Adipocyte (in vitro differentiated cells): Measurements from ENCODE around the gene CHST11.
A peak's percentile ranks its signal among the peaks of the same experiment; 100 is the strongest.

Experiments used
- DNase-seq: peaks from one replicate; pipeline ENCODE4 v3.0.0-alpha.2; 2015; ENCODE audit warnings: low read depth
- H3K27me3 ChIP-seq: replicated peaks from 2 replicates; pipeline ENCODE4 v1.7.0; 2013; ENCODE audit warnings: mild to moderate bottlenecking, low read length, moderate library complexity; ENCODE audit not compliant: control insufficient read depth, insufficient read depth
- H3K36me3 ChIP-seq: 2 replicates; pipeline ENCODE4 v1.7.0; 2013; ENCODE audit warnings: low read length, mild to moderate bottlenecking, moderate library complexity; ENCODE audit not compliant: control insufficient read depth, insufficient read depth, severe bottlenecking
- H3K4me1 ChIP-seq: 2 replicates; pipeline ENCODE4 v1.7.0; 2013; ENCODE audit warnings: mild to moderate bottlenecking, low read length, moderate library complexity; ENCODE audit not compliant: control insufficient read depth, insufficient read depth
- H3K4me3 ChIP-seq: 2 replicates; pipeline ENCODE4 v1.7.0; 2013; ENCODE audit warnings: mild to moderate bottlenecking, low read length, moderate library complexity
- H3K9ac ChIP-seq: 2 replicates; pipeline ENCODE4 v1.7.0; 2013; ENCODE audit warnings: mild to moderate bottlenecking, low read length, moderate library complexity
- H3K9me3 ChIP-seq: 2 replicates; pipeline ENCODE4 v1.7.0; 2013; ENCODE audit warnings: mild to moderate bottlenecking, low read length, moderate library complexity; ENCODE audit not compliant: control insufficient read depth

CHST11 gene

DNA sequence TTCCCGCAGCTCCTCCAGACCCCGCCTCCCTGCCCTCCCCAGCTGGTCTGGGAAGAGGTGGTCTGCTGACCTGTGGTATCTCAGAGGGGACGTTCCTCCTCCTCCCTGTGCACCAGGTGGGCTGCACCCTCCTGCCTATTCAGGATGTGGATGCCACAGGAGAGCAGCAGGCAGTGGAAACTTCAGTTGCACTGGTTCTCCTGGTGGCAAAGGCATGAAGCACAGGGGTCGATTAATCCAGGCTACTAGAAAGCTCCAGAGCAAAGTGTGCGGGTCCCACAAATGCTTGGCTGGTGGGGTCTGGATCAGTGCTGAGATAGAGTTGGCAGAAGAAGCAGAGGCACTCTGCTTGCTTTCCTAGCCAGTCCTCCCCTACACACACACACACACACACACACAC is 304.3 kb downstream of the CHST11 start:
- Histone ChIP-seq H3K27me3 (no peaks in the 10 kb centered on the region), H3K4me3 (no peak overlapping the region), H3K9ac (no peak overlapping the region), H3K36me3 (peaks cover 9% of the 10 kb centered on the region), H3K9me3 (no peaks in the 10 kb centered on the region), H3K4me1 (peaks cover 3% of the 10 kb centered on the region)
- DNase-seq, result no peak

DNA sequence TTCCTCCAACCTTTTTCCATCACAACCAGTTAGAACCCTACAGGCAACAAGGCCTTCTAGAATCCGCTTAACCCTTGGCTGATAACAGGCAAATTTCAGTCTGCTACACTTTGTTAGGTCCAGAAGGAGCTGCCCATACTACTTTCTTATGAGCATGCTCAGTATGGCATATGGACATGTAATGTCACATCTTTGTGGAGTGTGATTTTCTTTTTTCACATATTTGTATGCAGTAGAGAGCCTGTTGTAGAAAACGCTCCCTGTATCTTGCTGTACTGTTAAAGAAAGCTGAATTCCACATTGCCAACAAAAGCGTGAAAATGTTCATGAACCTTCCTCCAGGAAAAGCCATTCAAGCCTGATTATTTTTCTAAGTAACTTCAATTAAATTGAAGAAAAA is 304.9 kb downstream of the CHST11 start:
- Histone ChIP-seq H3K9ac (no peak overlapping the region), H3K36me3 (peaks cover 9% of the 10 kb centered on the region), H3K4me1 (peaks cover 4% of the 10 kb centered on the region), H3K9me3 (no peaks in the 10 kb centered on the region), H3K4me3 (no peak overlapping the region), H3K27me3 (no peaks in the 10 kb centered on the region)
- no peak for DNase-seq

DNA sequence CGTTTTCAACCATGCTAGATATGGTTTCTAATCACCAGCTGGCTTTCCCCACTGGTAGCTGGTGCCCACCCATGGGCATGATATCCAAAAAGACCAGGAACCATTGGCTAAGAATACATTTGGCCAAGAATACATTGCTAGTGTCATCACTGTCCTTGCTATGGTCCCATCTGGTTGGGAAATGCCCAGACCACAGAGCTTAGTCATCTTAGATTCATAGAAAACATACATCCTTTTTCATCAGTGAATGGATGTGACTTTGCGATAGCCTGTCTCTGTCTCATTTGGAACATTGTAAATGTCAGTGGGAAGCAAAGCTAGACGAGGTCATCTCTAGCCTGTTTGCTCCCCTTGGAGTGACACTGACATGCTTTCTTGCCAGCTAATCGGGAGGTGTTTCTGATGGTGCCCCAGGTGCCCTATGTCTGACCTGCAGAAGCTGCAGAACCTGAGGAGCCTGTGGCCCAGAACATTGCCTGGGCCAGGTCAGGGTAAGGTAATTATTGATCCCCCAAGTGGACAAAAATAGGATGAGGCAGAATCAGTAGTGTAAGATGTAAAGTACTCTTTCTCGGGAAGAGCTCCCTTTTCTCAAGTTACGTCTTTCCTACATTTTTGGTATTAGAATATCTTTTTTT is 306.5 kb downstream of the CHST11 start:
- no peaks in the 10 kb centered on the region for H3K27me3 ChIP-seq
- H3K9me3 ChIP-seq, result no peaks in the 10 kb centered on the region
- H3K4me1 ChIP-seq, result peaks cover 11% of the 10 kb centered on the region
- peak; percentile 24 for DNase-seq
- H3K9ac ChIP-seq, result no peak overlapping the region
- H3K4me3 ChIP-seq, result no peak overlapping the region
- no peaks in the 10 kb centered on the region for H3K36me3 ChIP-seq

DNA sequence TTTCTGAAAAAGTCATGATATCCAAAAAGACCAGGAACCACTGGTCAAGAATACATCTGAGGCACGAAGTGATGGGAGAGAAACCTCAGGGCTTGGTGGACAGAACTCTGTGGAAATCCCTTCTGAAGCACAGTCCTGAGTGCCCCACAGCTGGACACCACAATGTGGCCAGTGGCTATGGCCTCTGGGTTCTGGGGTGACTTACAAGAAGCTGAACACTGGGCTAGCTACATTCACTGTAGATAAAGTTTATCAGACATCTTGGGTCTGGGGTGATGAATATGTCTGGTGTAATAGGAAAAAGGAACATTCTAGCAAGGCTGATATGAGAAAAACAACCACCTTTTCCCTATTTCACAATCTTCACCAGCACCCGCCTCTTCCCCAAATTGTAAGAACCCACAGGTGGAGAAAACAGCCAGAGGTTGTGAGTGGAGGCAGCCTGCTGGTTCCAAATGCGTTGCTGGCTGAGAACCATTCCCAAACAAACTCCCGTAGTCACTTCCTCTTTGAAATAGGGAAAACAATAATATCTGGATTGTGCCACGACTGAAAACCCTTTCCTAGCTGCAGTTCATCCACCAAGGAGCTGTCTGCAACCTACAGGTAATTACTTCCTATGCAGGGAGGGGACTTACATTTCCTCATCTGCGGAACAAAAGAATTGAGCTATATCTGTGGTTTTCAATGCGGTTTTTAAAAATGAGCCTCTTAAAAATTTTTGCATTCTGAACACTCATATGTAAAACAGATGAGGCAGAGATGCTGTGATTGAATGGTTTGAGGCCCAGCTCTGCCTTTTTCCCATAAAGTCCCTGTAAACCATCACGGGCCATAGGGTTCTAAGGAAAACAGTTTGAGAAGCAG is 307.7 kb downstream of the CHST11 start:
- no peak overlapping the region for H3K4me3 ChIP-seq
- H3K9me3 ChIP-seq, result no peaks in the 10 kb centered on the region
- H3K4me1 ChIP-seq, result peaks cover 11% of the 10 kb centered on the region
- no peaks in the 10 kb centered on the region for H3K27me3 ChIP-seq
- no peaks in the 10 kb centered on the region for H3K36me3 ChIP-seq
- H3K9ac ChIP-seq, result no peak overlapping the region
- no peak for DNase-seq

DNA sequence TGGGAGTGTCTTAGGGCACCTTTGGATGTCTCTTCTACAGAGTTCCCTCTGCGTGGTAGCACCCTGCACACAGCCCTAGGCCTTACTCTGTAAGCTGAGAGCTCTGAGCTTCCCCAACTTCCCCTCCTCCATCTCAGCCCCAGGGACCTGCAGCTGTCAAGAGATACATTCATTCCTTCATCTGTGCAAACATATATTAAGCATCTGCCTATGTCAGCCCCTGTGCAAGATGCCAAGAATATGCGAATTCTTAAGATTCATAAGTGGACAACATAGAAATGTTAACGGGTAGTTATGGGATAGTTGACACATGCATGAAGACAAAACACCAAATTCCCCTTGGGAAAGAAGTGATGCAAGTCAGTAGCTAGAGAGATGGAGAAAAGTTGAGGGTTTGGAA is 310.5 kb downstream of the CHST11 start:
- peaks cover 9% of the 10 kb centered on the region for H3K9me3 ChIP-seq
- peaks cover 11% of the 10 kb centered on the region for H3K4me1 ChIP-seq
- no peaks in the 10 kb centered on the region for H3K27me3 ChIP-seq
- H3K4me3 ChIP-seq, result no peak overlapping the region
- no peak for DNase-seq
- no peak overlapping the region for H3K9ac ChIP-seq
- no peaks in the 10 kb centered on the region for H3K36me3 ChIP-seq

DNA sequence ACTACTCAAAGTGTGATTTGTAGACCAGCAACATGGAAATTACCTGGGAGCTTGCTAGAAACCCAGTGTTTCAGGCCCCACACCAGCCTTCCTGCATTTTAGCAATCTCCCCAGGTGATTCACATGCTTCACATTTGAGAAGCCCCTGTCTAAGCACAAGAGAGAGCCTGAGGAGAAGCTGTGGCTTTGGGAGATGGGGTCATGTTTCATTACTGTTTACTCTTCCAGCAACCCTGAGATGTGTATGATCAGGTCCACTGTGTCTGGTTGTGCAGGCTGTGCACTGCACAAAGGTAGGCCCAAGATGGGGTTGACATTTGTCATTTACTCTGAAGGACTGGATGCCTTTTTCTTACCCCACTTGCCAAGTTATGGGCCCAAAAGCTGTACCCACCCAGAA is 311.3 kb downstream of the CHST11 start:
- no peak overlapping the region for H3K4me3 ChIP-seq
- no peak for DNase-seq
- peaks cover 16% of the 10 kb centered on the region for H3K9me3 ChIP-seq
- H3K36me3 ChIP-seq, result no peaks in the 10 kb centered on the region
- no peaks in the 10 kb centered on the region for H3K27me3 ChIP-seq
- peaks cover 11% of the 10 kb centered on the region for H3K4me1 ChIP-seq
- no peak overlapping the region for H3K9ac ChIP-seq

DNA sequence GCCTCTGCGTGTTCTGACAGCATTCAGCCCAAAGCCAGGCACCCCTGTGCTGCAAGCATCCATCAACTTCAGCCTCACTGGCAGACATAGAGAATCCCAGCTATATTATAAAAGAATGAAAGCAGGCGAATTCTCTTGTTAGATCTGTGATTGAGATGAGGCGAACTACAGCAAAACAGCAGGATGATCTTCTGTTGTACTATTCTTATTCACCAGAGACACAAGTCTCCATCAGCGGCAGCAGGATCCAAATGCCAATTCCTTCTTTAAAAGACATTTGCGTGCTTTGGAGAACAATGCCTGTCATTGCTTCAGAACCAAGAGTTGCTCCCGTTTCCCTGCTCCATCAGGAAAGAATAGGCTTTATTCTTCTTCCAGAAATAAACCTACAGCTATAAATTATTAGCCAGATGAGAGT is 312.4 kb downstream of the CHST11 start:
- peaks cover 28% of the 10 kb centered on the region for H3K9me3 ChIP-seq
- no peak overlapping the region for H3K4me3 ChIP-seq
- peaks cover 8% of the 10 kb centered on the region for H3K4me1 ChIP-seq
- no peaks in the 10 kb centered on the region for H3K36me3 ChIP-seq
- no peak for DNase-seq
- H3K27me3 ChIP-seq, result no peaks in the 10 kb centered on the region
- no peak overlapping the region for H3K9ac ChIP-seq

DNA sequence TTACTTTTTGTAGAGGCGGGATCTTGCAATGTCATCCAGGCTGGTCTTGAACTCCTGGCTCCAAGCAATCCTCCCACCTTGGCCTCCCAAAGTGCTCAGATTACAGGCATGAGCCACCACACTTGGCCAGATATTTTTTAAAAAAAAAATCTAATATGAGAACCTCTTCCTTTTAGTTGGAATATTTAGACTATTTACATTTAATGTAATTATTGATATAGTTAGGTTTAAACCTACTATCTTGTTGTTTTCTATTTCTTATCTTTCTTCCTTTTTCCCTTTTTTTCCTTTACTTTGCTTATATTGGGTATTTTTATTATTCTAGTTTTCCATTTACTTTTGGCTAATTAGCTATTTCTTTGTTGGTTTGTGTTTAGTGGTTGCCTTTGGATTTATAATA is 315.6 kb downstream of the CHST11 start:
- DNase-seq, result no peak
- peaks cover 28% of the 10 kb centered on the region for H3K9me3 ChIP-seq
- H3K27me3 ChIP-seq, result no peaks in the 10 kb centered on the region
- no peaks in the 10 kb centered on the region for H3K36me3 ChIP-seq
- no peak overlapping the region for H3K4me3 ChIP-seq
- no peak overlapping the region for H3K9ac ChIP-seq
- no peaks in the 10 kb centered on the region for H3K4me1 ChIP-seq

DNA sequence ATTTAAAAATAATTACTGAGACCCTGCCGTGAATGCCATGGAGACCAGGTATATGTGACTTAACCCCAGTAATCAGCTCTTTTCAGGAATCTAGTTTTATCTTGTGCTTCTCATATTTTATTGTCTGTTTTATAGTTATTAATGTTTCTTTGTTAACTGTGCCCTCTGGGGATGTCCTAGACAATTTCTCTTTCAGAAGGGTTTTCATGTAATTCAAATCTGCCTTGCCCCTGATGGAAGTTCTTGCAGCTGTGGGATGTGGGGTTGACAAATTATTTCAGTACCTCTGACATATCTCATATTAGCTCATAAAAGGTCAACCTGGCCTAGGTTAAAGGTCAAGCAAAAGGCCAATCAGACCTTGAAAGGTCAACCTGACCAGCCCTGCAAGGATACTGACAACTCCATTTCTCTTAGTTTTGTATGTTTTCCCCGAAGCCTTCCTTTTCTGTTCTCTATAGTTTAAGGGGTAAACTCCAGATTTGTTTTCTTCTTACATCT is 319.0 kb downstream of the CHST11 start:
- no peak overlapping the region for H3K4me3 ChIP-seq
- no peaks in the 10 kb centered on the region for H3K27me3 ChIP-seq
- peaks cover 32% of the 10 kb centered on the region for H3K9me3 ChIP-seq
- no peak for DNase-seq
- H3K4me1 ChIP-seq, result no peaks in the 10 kb centered on the region
- no peaks in the 10 kb centered on the region for H3K36me3 ChIP-seq
- no peak overlapping the region for H3K9ac ChIP-seq

DNA sequence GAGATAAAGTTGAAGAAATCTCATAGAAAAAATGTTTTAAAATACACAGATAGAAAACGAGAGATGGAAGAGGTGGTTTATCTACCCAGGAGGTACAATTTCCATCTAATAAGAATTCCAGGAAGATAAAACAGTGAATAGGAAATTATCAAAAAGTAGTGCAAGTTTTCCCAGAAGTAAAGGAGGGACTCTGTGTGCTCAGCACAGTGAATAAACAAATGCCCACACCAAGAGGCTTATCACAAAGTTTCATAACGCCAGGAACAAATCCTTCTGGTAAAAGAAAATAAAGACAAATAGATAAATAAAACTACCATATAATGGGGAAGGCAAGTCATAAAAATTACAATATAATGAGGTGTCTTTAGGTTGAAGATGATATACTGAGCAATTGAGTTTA is 322.4 kb downstream of the CHST11 start:
- DNase-seq, result no peak
- H3K4me1 ChIP-seq, result peaks cover 1% of the 10 kb centered on the region
- H3K27me3 ChIP-seq, result no peaks in the 10 kb centered on the region
- peaks cover 5% of the 10 kb centered on the region for H3K9me3 ChIP-seq
- no peak overlapping the region for H3K4me3 ChIP-seq
- H3K36me3 ChIP-seq, result no peaks in the 10 kb centered on the region
- H3K9ac ChIP-seq, result no peak overlapping the region

DNA sequence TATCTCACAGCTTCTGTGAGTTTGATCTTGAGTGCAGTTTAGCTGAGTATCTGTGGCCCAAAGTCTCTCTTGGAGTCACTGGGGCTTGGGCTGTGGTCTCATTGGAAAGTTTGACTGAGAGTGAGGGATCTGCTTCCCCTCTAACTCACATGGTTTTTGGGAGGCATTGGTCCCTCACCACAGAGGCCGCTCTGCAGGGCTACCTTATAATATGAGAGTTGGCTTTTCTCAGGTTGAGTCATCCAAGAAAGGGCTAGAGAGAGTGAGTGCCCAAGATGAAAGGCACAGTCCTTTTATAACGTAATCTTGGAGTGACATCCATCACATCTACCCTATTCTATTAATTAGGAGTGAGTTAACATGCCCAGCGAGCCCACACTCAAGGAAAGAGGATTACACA is 325.5 kb downstream of the CHST11 start:
- H3K36me3 ChIP-seq, result no peaks in the 10 kb centered on the region
- H3K4me3 ChIP-seq, result no peak overlapping the region
- peaks cover 4% of the 10 kb centered on the region for H3K9me3 ChIP-seq
- H3K4me1 ChIP-seq, result peaks cover 9% of the 10 kb centered on the region
- no peak for DNase-seq
- no peak overlapping the region for H3K9ac ChIP-seq
- H3K27me3 ChIP-seq, result no peaks in the 10 kb centered on the region
